Measurements from ENCODE around the gene LPCAT2.

- TF ChIP-seq ZNF567 (CRISPR knock-in tag; IDR thresholded peaks at IDR 0.05; ENCODE audit: borderline replicate concordance) (no peak), ATF3 (CRISPR knock-in tag; IDR thresholded peaks at IDR 0.05) (no peak), ZNF7 (CRISPR knock-in tag; IDR thresholded peaks at IDR 0.05) (no peak), HDAC1 (CRISPR knock-in tag; IDR thresholded peaks at IDR 0.05) (no peak), MAX (IDR thresholded peaks at IDR 0.05) (no peak), LRRFIP1 (CRISPR knock-in tag; conservative IDR thresholded peaks at IDR 0.05) (no peak), CTCF (CRISPR knock-in tag; IDR thresholded peaks at IDR 0.05) (no peak), ZNF546 (CRISPR knock-in tag; conservative IDR thresholded peaks at IDR 0.05) (no peak), ZNF224 (CRISPR knock-in tag; IDR thresholded peaks at IDR 0.05) (no peak), SP1 (IDR thresholded peaks at IDR 0.05) (no peak), SP1 (CRISPR knock-in tag; IDR thresholded peaks at IDR 0.05) (no peak), NR3C1 (CRISPR knock-in tag; IDR thresholded peaks at IDR 0.05) (no peak), ZBTB7A (CRISPR knock-in tag; IDR thresholded peaks at IDR 0.05) (no peak), JUNB (CRISPR knock-in tag; IDR thresholded peaks at IDR 0.05; ENCODE audit: borderline replicate concordance) (no peak), CHD2 (IDR thresholded peaks at IDR 0.05; ENCODE audit: low read depth, low read length) (no peak)
Measured at GRCh38 chr16:55491691-55492090, 17.2 kb upstream of the LPCAT2 start.

Measured in HepG2 (cell line).